K562 (cell line): ENCODE measurements around the gene ARHGAP26. TPM values are rescaled to one million over a fixed set of nuclear protein-coding genes. Genes with fewer than 3 reads are reported as not detected.
A peak's percentile ranks its signal among the peaks of the same experiment; 100 is the strongest.
"Not testable (repeated sequence)": the region's sequence is repeated elsewhere in the genome, so short reads cannot be mapped to it uniquely, and the experiment has no call there.

Experiments used
- ATAC-seq: fragments of 200-7000 bp; cut with Tn5 transposase; 3 replicates; pipeline ENCODE4 v1.9.1; 2020; ENCODE audit warnings: moderate library complexity
- BruUV-seq: library from RNA; stranded (reverse); fragments of 400-500 nt; replicated peaks from 2 replicates; lab custom pipeline; 2021; lab: Mats Ljungman, UMichigan
- CTCF ChIA-PET: fragments of 300-600 bp; formaldehyde crosslinking; extraction: SDS; loops from one replicate; lab custom pipeline; 2021; ENCODE audit warnings: low intra/inter-chr PET ratio; lab: Yijun Ruan, JAX
- POLR2A ChIA-PET: fragments of 300-600, 350-650 bp; sonication (Branson Sonifier 250); formaldehyde crosslinking; extraction: SDS; loops from one replicate; lab custom pipeline; 2021; ENCODE audit warnings: antibody characterized with exemption, inconsistent platforms; lab: Yijun Ruan, JAX
- DNase-seq, 4 experiments: peaks; one replicate each; pipeline versions ENCODE4 v3.0.0 to v3.0.0-alpha.2; 2011 to 2018; ENCODE audit warnings: low spot score in 3 of 4, mixed read lengths in 3 of 4; ENCODE audit errors: extremely low read depth in 1 of 4
- FAIRE-seq: peaks from 2 replicates; lab custom pipeline; 2011; peaks lifted over from hg19 to GRCh38; lab: Jason Lieb, UNC
- H2AFZ ChIP-seq: 2 replicates; pipeline ENCODE4 v1.6.0; 2011; ENCODE audit warnings: low read depth, low read length, control low read depth, inconsistent platforms
- H3K27ac ChIP-seq: fragments of 200-600 bp; 3 replicates; pipeline ENCODE4 v1.8.0; 2011; ENCODE audit warnings: low read depth, mild to moderate bottlenecking, control low read depth, inconsistent platforms, low read length, moderate library complexity, mixed read lengths; ENCODE audit errors: extremely low read depth
- H3K27me3 ChIP-seq, 2 experiments: fragments of 300-600 bp in 1 of 2; 2 replicates in 1 of 2; 3 replicates in 1 of 2; pipeline versions ENCODE4 v1.6.0 to v1.8.0; 2011; ENCODE audit warnings: inconsistent platforms in 2 of 2, low read length in 2 of 2, mild to moderate bottlenecking in 1 of 2, mixed read lengths in 1 of 2, moderate library complexity in 1 of 2; ENCODE audit not compliant: control insufficient read depth in 2 of 2, insufficient read depth in 2 of 2
- H3K36me3 ChIP-seq: fragments of 300-600 bp; 3 replicates; pipeline ENCODE4 v1.8.0; 2011; ENCODE audit warnings: mild to moderate bottlenecking, low read length, inconsistent platforms; ENCODE audit not compliant: control insufficient read depth, insufficient read depth
- H3K4me1 ChIP-seq, 2 experiments: fragments of 200-600 bp in 1 of 2; replicated peaks in 1 of 2; 2 replicates in 1 of 2; 3 replicates in 1 of 2; pipeline versions ENCODE4 v1.5.1 to v1.8.0; 2011; ENCODE audit warnings: inconsistent platforms in 2 of 2, low read length in 2 of 2, mild to moderate bottlenecking in 1 of 2, mixed read lengths in 1 of 2, moderate library complexity in 1 of 2; ENCODE audit not compliant: control insufficient read depth in 2 of 2, insufficient read depth in 2 of 2
- H3K4me2 ChIP-seq: 2 replicates; pipeline ENCODE4 v1.6.1; 2011; ENCODE audit warnings: low read length, control low read depth, inconsistent platforms, mixed read lengths; ENCODE audit not compliant: insufficient read depth
- H3K4me3 ChIP-seq: fragments of 200-600 bp; sonication (generic), shearing (Covaris generic); 2 replicates; pipeline ENCODE4 v1.5.1; 2016; ENCODE audit warnings: control low read depth, inconsistent platforms
- H3K79me2 ChIP-seq: fragments of 200-600 bp; 3 replicates; pipeline ENCODE4 v1.8.0; 2011; ENCODE audit warnings: low read length, inconsistent platforms; ENCODE audit not compliant: control insufficient read depth, insufficient read depth
- H3K9ac ChIP-seq, 2 experiments: 2 replicates each; pipeline versions ENCODE4 v1.6.0 to v1.6.1; 2011; ENCODE audit warnings: low read depth in 2 of 2, low read length in 2 of 2, control low read depth in 1 of 2, inconsistent platforms in 1 of 2, mild to moderate bottlenecking in 1 of 2, mixed read lengths in 1 of 2; ENCODE audit not compliant: insufficient read depth in 1 of 2
- H3K9me1 ChIP-seq: one replicate; pipeline ENCODE4 v1.6.0; 2011; ENCODE audit warnings: inconsistent platforms, mild to moderate bottlenecking, low read length, moderate library complexity; ENCODE audit not compliant: control insufficient read depth, insufficient read depth
- H3K9me3 ChIP-seq: replicated peaks from 2 replicates; pipeline ENCODE4 v1.5.1; 2011; ENCODE audit warnings: low read depth, low read length, inconsistent platforms; ENCODE audit not compliant: control insufficient read depth, insufficient read depth
- H4K20me1 ChIP-seq: replicated peaks from 2 replicates; pipeline ENCODE4 v1.6.1; 2011; ENCODE audit warnings: low read length, inconsistent platforms, mixed read lengths; ENCODE audit not compliant: control insufficient read depth, insufficient read depth
- DPF2 ChIP-seq: fragments of 450-650 bp; IDR thresholded peaks from 2 replicates; pipeline ENCODE4 v1.6.1; 2016
- FOSL1 ChIP-seq: fragments of 200-800 bp; sonication (Bioruptor generic); conservative IDR thresholded peaks from 2 replicates; pipeline ENCODE4 v1.6.1; 2016; ENCODE audit warnings: missing genetic modification characterization, missing compliant biosample characterization
- FOXM1 ChIP-seq, 2 experiments: fragments of 450-650 bp in 1 of 2; sonication (generic) in 1 of 2; formaldehyde crosslinking in 1 of 2; IDR thresholded peaks; 2 replicates each; pipeline versions ENCODE4 v1.6.1 to v1.9.0; 2017 to 2022; ENCODE audit warnings: low read depth in 2 of 2, mild to moderate bottlenecking in 2 of 2, missing genetic modification reagents in 1 of 2, moderate library complexity in 1 of 2
- MYBL2 ChIP-seq, 2 experiments: fragments of 450-650 bp in 1 of 2; sonication (generic) in 1 of 2; formaldehyde crosslinking in 1 of 2; IDR thresholded peaks; 2 replicates each; pipeline versions ENCODE4 v1.6.1 to v1.8.1; 2017 to 2022; ENCODE audit warnings: borderline replicate concordance in 1 of 2, inconsistent platforms in 1 of 2, low read depth in 1 of 2, mild to moderate bottlenecking in 1 of 2, missing genetic modification reagents in 1 of 2, moderate library complexity in 1 of 2
- RBM25 ChIP-seq: fragments of 200-400 bp; formaldehyde crosslinking; IDR thresholded peaks from 2 replicates; pipeline ENCODE4 v1.6.1; 2018; ENCODE audit warnings: low read length, low read depth, moderate library complexity; ENCODE audit not compliant: severe bottlenecking
- TRIM24 ChIP-seq, 2 experiments: fragments of 450-650 bp; IDR thresholded peaks; 2 replicates each; pipeline ENCODE4 v1.6.1; 2016
- ZEB2 ChIP-seq: fragments of 450-650 bp; IDR thresholded peaks from 2 replicates; pipeline ENCODE4 v1.6.1; 2016
- WGBS: fragments of 100-300 bp; shearing (Covaris generic); methylation state at CpG from one replicate; pipeline ENCODE4 v1.1.6; 2016; ENCODE audit warnings: low coverage, mixed read lengths; ENCODE audit not compliant: insufficient coverage; ENCODE audit errors: missing lambda C conversion rate; 5-methylcytosine and 5-hydroxymethylcytosine counted together
- in situ Hi-C: fragments of 300-500 bp; cut with MboI; formaldehyde crosslinking; loops from 4 replicates; pipeline ENCODE4 v1.15.0; 2018; ENCODE audit warnings: inconsistent platforms, mixed read lengths
- intact Hi-C: fragments of 100-400 bp; cut with micrococcal nuclease; formaldehyde crosslinking; loops from 2 replicates; pipeline ENCODE4 v1.14.2; 2022
- polyA plus RNA-seq, 8 experiments: library from polyadenylated mRNA; depleted of rRNA in 4 of 8; stranded (reverse) in 5 of 8; unstranded in 3 of 8; fragments of >200 nt; fragmentation: Nextera tagmentation in 2 of 8; fragmentation: Illumina TruSeq in 1 of 8; extraction: Ambion mirVana in 2 of 8; extraction: Trizol in 1 of 8; gene quantifications; 2 replicates each; pipeline versions ENCODE4 v1.2.1 to v1.2.3, GENCODE V29; 2011 to 2014; ENCODE audit warnings: inconsistent platforms in 1 of 8, missing spikeins in 1 of 8
- total RNA-seq, 7 experiments: library from RNA; depleted of rRNA in 6 of 7; stranded (reverse); fragments of >200 nt in 6 of 7; fragmentation: Illumina TruSeq in 2 of 7; extraction: Trizol in 2 of 7; gene quantifications; 2 replicates each; pipeline versions ENCODE4 v1.2.1 to v1.2.3, GENCODE V29; 2011 to 2021; ENCODE audit warnings: low replicate concordance in 1 of 7
- TF ChIP-seq, protein P1 (sequence below): fragments of 450-650 bp; IDR thresholded peaks from 2 replicates; pipeline ENCODE4 v1.6.1; 2016
- TF ChIP-seq, protein P2 (sequence below): fragments of 450-650 bp; IDR thresholded peaks from 2 replicates; pipeline ENCODE4 v1.7.1; 2018; ENCODE audit warnings: mild to moderate bottlenecking, low read depth; ENCODE audit not compliant: partially characterized antibody

ARHGAP26 gene
- total and polyA plus RNA-seq, 9 of the 15 experiments (the other 6 are each of a cell fraction or from before 2014, with no cell fraction given) = 0.13 to 1.1 (median 0.55) TPM

DNA sequence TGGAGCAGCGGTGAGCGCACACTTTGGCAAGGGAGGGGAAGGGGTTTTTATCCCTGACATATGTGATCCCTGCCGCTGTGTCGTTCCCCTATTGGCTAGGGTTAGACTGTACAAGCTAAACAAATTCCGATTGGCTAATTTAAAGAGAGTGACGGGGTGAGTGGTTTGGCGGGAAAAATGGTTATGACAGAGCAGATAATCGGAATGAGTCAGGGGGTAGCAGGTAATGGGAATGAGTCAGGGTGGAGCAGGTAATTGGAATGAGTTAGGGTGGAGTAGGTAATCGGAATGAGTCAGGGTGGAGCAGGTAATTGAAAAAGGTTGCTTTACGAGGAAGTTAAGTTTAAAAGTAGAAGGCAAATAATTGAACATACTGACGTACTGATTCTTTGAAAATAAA, 318.5 kb downstream of the ARHGAP26 start:
- peaks cover 8 to 16% of the 10 kb centered on the region in 2 experiments; a peak in 4 of 5 replicates for H3K27me3 ChIP-seq
- H4K20me1 ChIP-seq; intact Hi-C loops; H3K27ac ChIP-seq; DNase-seq; H3K36me3 ChIP-seq; FAIRE-seq; BruUV-seq; in situ Hi-C loops; POLR2A ChIA-PET; H3K4me1 ChIP-seq; CTCF ChIA-PET; H3K4me3 ChIP-seq; H3K9ac ChIP-seq; H3K79me2 ChIP-seq; H3K4me2 ChIP-seq; H3K9me1 ChIP-seq; ATAC-seq; H2AFZ ChIP-seq; H3K9me3 ChIP-seq; TF ChIP-seq MYBL2 (CRISPR knock-in tag; IDR thresholded peaks at IDR 0.05; ENCODE audit: borderline replicate concordance); FOXM1 (CRISPR knock-in tag; IDR thresholded peaks at IDR 0.05; ENCODE audit: low read depth): not testable (repeated sequence)
- WGBS = 36% methylated on average over 11 of the region's 11 CpGs
- TF ChIP-seq MYBL2 (IDR thresholded peaks at IDR 0.05; ENCODE audit: low read depth) (peak; percentile 79; the same call in 1 of the 2 replicates), DPF2 (0 out of 2 replicates have a peak, but pooled peaks have one; percentile 28), ZEB2 (peak; percentile 41; the same call in 1 of the 2 replicates), FOSL1 (tag) (0 out of 2 replicates have a peak, but pooled peaks have one; percentile 10), FOXM1 (IDR thresholded peaks at IDR 0.05; ENCODE audit: low read depth) (peak; percentile 35; the same call in 1 of the 2 replicates), TRIM24 (IDR thresholded peaks at IDR 0.05) (peak in 1 of 2 experiments; percentile 61; a peak in 1 of 4 replicates), RBM25 (peak; percentile 10)
- TF ChIP-seq, protein P1, sequence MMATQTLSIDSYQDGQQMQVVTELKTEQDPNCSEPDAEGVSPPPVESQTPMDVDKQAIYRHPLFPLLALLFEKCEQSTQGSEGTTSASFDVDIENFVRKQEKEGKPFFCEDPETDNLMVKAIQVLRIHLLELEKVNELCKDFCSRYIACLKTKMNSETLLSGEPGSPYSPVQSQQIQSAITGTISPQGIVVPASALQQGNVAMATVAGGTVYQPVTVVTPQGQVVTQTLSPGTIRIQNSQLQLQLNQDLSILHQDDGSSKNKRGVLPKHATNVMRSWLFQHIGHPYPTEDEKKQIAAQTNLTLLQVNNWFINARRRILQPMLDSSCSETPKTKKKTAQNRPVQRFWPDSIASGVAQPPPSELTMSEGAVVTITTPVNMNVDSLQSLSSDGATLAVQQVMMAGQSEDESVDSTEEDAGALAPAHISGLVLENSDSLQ = peak; percentile 59; the same call in 1 of the 2 replicates
- TF ChIP-seq, protein P2, sequence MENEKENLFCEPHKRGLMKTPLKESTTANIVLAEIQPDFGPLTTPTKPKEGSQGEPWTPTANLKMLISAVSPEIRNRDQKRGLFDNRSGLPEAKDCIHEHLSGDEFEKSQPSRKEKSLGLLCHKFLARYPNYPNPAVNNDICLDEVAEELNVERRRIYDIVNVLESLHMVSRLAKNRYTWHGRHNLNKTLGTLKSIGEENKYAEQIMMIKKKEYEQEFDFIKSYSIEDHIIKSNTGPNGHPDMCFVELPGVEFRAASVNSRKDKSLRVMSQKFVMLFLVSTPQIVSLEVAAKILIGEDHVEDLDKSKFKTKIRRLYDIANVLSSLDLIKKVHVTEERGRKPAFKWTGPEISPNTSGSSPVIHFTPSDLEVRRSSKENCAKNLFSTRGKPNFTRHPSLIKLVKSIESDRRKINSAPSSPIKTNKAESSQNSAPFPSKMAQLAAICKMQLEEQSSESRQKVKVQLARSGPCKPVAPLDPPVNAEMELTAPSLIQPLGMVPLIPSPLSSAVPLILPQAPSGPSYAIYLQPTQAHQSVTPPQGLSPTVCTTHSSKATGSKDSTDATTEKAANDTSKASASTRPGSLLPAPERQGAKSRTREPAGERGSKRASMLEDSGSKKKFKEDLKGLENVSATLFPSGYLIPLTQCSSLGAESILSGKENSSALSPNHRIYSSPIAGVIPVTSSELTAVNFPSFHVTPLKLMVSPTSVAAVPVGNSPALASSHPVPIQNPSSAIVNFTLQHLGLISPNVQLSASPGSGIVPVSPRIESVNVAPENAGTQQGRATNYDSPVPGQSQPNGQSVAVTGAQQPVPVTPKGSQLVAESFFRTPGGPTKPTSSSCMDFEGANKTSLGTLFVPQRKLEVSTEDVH = peak; percentile 72

DNA sequence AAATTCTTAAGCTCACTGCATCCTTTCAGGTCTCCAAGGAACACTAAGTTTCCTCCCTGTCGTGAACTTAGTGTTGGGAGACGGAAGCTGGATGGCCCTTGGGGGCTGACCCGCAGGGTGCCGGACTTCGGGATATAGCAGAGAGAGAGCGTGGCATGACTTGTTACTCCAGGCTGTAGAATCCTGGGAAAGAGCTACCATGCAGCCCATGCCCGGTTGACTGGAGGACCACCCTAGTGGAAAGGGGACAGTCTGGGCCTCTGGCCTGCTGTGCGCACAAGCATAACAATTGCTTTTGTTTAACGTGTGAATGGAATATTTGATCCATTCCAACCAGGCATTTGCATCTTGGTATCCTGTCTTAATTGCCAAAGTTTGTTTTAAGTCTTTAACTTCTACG, 319.9 kb downstream of the ARHGAP26 start:
- H3K79me2 ChIP-seq, FAIRE-seq, BruUV-seq, H3K9me3 ChIP-seq, H3K9me1 ChIP-seq, H3K4me1 ChIP-seq, H4K20me1 ChIP-seq, CTCF ChIA-PET, H3K4me2 ChIP-seq, DNase-seq, intact Hi-C loops, H3K36me3 ChIP-seq, H3K4me3 ChIP-seq, H3K27ac ChIP-seq, in situ Hi-C loops, H3K9ac ChIP-seq, ATAC-seq, H3K27me3 ChIP-seq, H2AFZ ChIP-seq: not testable (repeated sequence)
- POLR2A ChIA-PET = interaction anchor here (0.6 to 0.7 kb wide), 2 partner anchors 16 to 18 kb away, joined by 3 read pairs; no protein-coding TSS in a partner anchor
- 60% methylated on average over 10 of the region's 10 CpGs for WGBS
